Measurements from ENCODE around the gene ZNF41.
"Not testable (repeated sequence)": the region's sequence is repeated elsewhere in the genome, so short reads cannot be mapped to it uniquely, and the experiment has no call there.

GRCh38 chrX:47492133-47492532, 9.1 kb upstream of the ZNF41 start:
- TF ChIP-seq CTCF, POLR2A, POLR2AphosphoS5 (IDR thresholded peaks at IDR 0.05): not testable (repeated sequence)

Data from prostate gland (tissue), 2 donors.